K562 (cell line): ENCODE results near the gene TRERF1. TPM values are rescaled to one million over a fixed set of nuclear protein-coding genes. Genes with fewer than 3 reads are reported as not detected.

Source experiments
- ATAC-seq: fragments of 200-7000 bp; cut with Tn5 transposase; 3 replicates; pipeline ENCODE4 v1.9.1; 2020; ENCODE audit warnings: moderate library complexity
- BruUV-seq: library from RNA; stranded (reverse); fragments of 400-500 nt; replicated peaks from 2 replicates; lab custom pipeline; 2021; lab: Mats Ljungman, UMichigan
- CTCF ChIA-PET: fragments of 300-600 bp; formaldehyde crosslinking; extraction: SDS; loops from one replicate; lab custom pipeline; 2021; ENCODE audit warnings: low intra/inter-chr PET ratio; lab: Yijun Ruan, JAX
- POLR2A ChIA-PET: fragments of 300-600, 350-650 bp; sonication (Branson Sonifier 250); formaldehyde crosslinking; extraction: SDS; loops from one replicate; lab custom pipeline; 2021; ENCODE audit warnings: antibody characterized with exemption, inconsistent platforms; lab: Yijun Ruan, JAX
- DNase-seq, 4 experiments: peaks; one replicate each; pipeline versions ENCODE4 v3.0.0 to v3.0.0-alpha.2; 2011 to 2018; ENCODE audit warnings: low spot score in 3 of 4, mixed read lengths in 3 of 4; ENCODE audit errors: extremely low read depth in 1 of 4
- FAIRE-seq: peaks from 2 replicates; lab custom pipeline; 2011; peaks lifted over from hg19 to GRCh38; lab: Jason Lieb, UNC
- H2AFZ ChIP-seq: 2 replicates; pipeline ENCODE4 v1.6.0; 2011; ENCODE audit warnings: low read depth, low read length, control low read depth, inconsistent platforms
- H3K27ac ChIP-seq: fragments of 200-600 bp; 3 replicates; pipeline ENCODE4 v1.8.0; 2011; ENCODE audit warnings: low read depth, mild to moderate bottlenecking, control low read depth, inconsistent platforms, low read length, moderate library complexity, mixed read lengths; ENCODE audit errors: extremely low read depth
- H3K27me3 ChIP-seq, 2 experiments: fragments of 300-600 bp in 1 of 2; 2 replicates in 1 of 2; 3 replicates in 1 of 2; pipeline versions ENCODE4 v1.6.0 to v1.8.0; 2011; ENCODE audit warnings: inconsistent platforms in 2 of 2, low read length in 2 of 2, mild to moderate bottlenecking in 1 of 2, mixed read lengths in 1 of 2, moderate library complexity in 1 of 2; ENCODE audit not compliant: control insufficient read depth in 2 of 2, insufficient read depth in 2 of 2
- H3K36me3 ChIP-seq: fragments of 300-600 bp; 3 replicates; pipeline ENCODE4 v1.8.0; 2011; ENCODE audit warnings: mild to moderate bottlenecking, low read length, inconsistent platforms; ENCODE audit not compliant: control insufficient read depth, insufficient read depth
- H3K4me1 ChIP-seq, 2 experiments: fragments of 200-600 bp in 1 of 2; replicated peaks in 1 of 2; 2 replicates in 1 of 2; 3 replicates in 1 of 2; pipeline versions ENCODE4 v1.5.1 to v1.8.0; 2011; ENCODE audit warnings: inconsistent platforms in 2 of 2, low read length in 2 of 2, mild to moderate bottlenecking in 1 of 2, mixed read lengths in 1 of 2, moderate library complexity in 1 of 2; ENCODE audit not compliant: control insufficient read depth in 2 of 2, insufficient read depth in 2 of 2
- H3K4me2 ChIP-seq: 2 replicates; pipeline ENCODE4 v1.6.1; 2011; ENCODE audit warnings: low read length, control low read depth, inconsistent platforms, mixed read lengths; ENCODE audit not compliant: insufficient read depth
- H3K4me3 ChIP-seq: fragments of 200-600 bp; sonication (generic), shearing (Covaris generic); 2 replicates; pipeline ENCODE4 v1.5.1; 2016; ENCODE audit warnings: control low read depth, inconsistent platforms
- H3K79me2 ChIP-seq: fragments of 200-600 bp; 3 replicates; pipeline ENCODE4 v1.8.0; 2011; ENCODE audit warnings: low read length, inconsistent platforms; ENCODE audit not compliant: control insufficient read depth, insufficient read depth
- H3K9ac ChIP-seq, 2 experiments: 2 replicates each; pipeline versions ENCODE4 v1.6.0 to v1.6.1; 2011; ENCODE audit warnings: low read depth in 2 of 2, low read length in 2 of 2, control low read depth in 1 of 2, inconsistent platforms in 1 of 2, mild to moderate bottlenecking in 1 of 2, mixed read lengths in 1 of 2; ENCODE audit not compliant: insufficient read depth in 1 of 2
- H3K9me1 ChIP-seq: one replicate; pipeline ENCODE4 v1.6.0; 2011; ENCODE audit warnings: inconsistent platforms, mild to moderate bottlenecking, low read length, moderate library complexity; ENCODE audit not compliant: control insufficient read depth, insufficient read depth
- H3K9me3 ChIP-seq: replicated peaks from 2 replicates; pipeline ENCODE4 v1.5.1; 2011; ENCODE audit warnings: low read depth, low read length, inconsistent platforms; ENCODE audit not compliant: control insufficient read depth, insufficient read depth
- H4K20me1 ChIP-seq: replicated peaks from 2 replicates; pipeline ENCODE4 v1.6.1; 2011; ENCODE audit warnings: low read length, inconsistent platforms, mixed read lengths; ENCODE audit not compliant: control insufficient read depth, insufficient read depth
- CBFA2T2 ChIP-seq: fragments of 450-650 bp; conservative IDR thresholded peaks from 2 replicates; pipeline ENCODE4 v1.6.1; 2017; ENCODE audit warnings: mild to moderate bottlenecking
- CREM ChIP-seq: IDR thresholded peaks from 2 replicates; pipeline ENCODE4 v1.6.1; 2014; ENCODE audit warnings: antibody characterized with exemption, low read depth
- TEAD4 ChIP-seq, 2 experiments: sonication (generic) in 1 of 2; formaldehyde crosslinking in 1 of 2; IDR thresholded peaks; 2 replicates each; pipeline versions ENCODE4 v1.6.1 to v1.8.0; 2012 to 2022; ENCODE audit warnings: borderline replicate concordance in 1 of 2, inconsistent platforms in 1 of 2, low read length in 1 of 2, mild to moderate bottlenecking in 1 of 2, missing genetic modification reagents in 1 of 2
- WGBS: fragments of 100-300 bp; shearing (Covaris generic); methylation state at CpG from one replicate; pipeline ENCODE4 v1.1.6; 2016; ENCODE audit warnings: low coverage, mixed read lengths; ENCODE audit not compliant: insufficient coverage; ENCODE audit errors: missing lambda C conversion rate; 5-methylcytosine and 5-hydroxymethylcytosine counted together
- in situ Hi-C: fragments of 300-500 bp; cut with MboI; formaldehyde crosslinking; loops from 4 replicates; pipeline ENCODE4 v1.15.0; 2018; ENCODE audit warnings: inconsistent platforms, mixed read lengths
- intact Hi-C: fragments of 100-400 bp; cut with micrococcal nuclease; formaldehyde crosslinking; loops from 2 replicates; pipeline ENCODE4 v1.14.2; 2022
- polyA plus RNA-seq, 8 experiments: library from polyadenylated mRNA; depleted of rRNA in 4 of 8; stranded (reverse) in 5 of 8; unstranded in 3 of 8; fragments of >200 nt; fragmentation: Nextera tagmentation in 2 of 8; fragmentation: Illumina TruSeq in 1 of 8; extraction: Ambion mirVana in 2 of 8; extraction: Trizol in 1 of 8; gene quantifications; 2 replicates each; pipeline versions ENCODE4 v1.2.1 to v1.2.3, GENCODE V29; 2011 to 2014; ENCODE audit warnings: inconsistent platforms in 1 of 8, missing spikeins in 1 of 8
- total RNA-seq, 7 experiments: library from RNA; depleted of rRNA in 6 of 7; stranded (reverse); fragments of >200 nt in 6 of 7; fragmentation: Illumina TruSeq in 2 of 7; extraction: Trizol in 2 of 7; gene quantifications; 2 replicates each; pipeline versions ENCODE4 v1.2.1 to v1.2.3, GENCODE V29; 2011 to 2021; ENCODE audit warnings: low replicate concordance in 1 of 7
- TF ChIP-seq, protein P1 (sequence below): fragments of 250-450 bp; sonication (Bioruptor Pico); IDR thresholded peaks from 2 replicates; pipeline ENCODE4 v1.4.0; 2020

TRERF1 gene
- total and polyA plus RNA-seq, 9 of the 15 experiments (the other 6 are each of a cell fraction or from before 2014, with no cell fraction given) = 0.04 to 0.20 (median 0.07) TPM; not detected in 3

DNA sequence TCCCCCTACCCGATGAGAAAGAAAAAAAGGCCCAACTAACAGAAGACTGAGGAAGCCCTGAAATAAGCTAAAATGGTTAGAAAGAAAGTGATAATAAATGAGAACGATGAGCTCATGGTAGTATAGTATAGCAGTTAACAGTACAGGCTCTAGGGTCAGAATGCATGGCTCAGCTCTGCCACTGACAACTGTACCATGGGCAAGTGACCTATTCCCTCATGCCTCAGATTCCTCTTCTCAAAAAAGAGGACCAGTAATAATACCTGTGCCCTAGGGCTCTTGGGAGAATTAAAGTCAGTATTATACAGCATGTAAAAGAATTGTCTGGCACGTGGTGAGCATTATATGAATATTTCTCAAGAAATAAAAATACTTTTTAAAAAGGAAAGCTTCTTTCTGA is 19.8 kb downstream of the TRERF1 start:
- Histone ChIP-seq H3K4me3 (no peak overlapping the region), H3K27ac (no peak overlapping the region), H4K20me1 (no peaks in the 10 kb centered on the region), H2AFZ (no peak overlapping the region), H3K9me1 (no peaks in the 10 kb centered on the region), H3K36me3 (no peaks in the 10 kb centered on the region), H3K27me3 (peaks cover under 1 to 14% of the 10 kb centered on the region in 2 experiments; a peak in 3 of 5 replicates), H3K9ac (no peak overlapping the region), H3K79me2 (no peaks in the 10 kb centered on the region), H3K4me2 (no peak overlapping the region), H3K4me1 (no peaks in the 10 kb centered on the region), H3K9me3 (peaks cover 5% of the 10 kb centered on the region)
- WGBS = 1% methylated on average over 3 of the region's 3 CpGs
- intact Hi-C loops (no loop called here), in situ Hi-C loops (no loop called here)
- BruUV-seq = no TSS peak
- ATAC-seq (no peak), FAIRE-seq (no peak), DNase-seq (no peak)
- TF ChIP-seq CBFA2T2 (no peak), CREM (no peak), TEAD4 (IDR thresholded peaks at IDR 0.05; ENCODE audit: low read length) (no peak), TEAD4 (CRISPR knock-in tag; IDR thresholded peaks at IDR 0.05; ENCODE audit: borderline replicate concordance) (no peak)
- TF ChIP-seq, protein P1, sequence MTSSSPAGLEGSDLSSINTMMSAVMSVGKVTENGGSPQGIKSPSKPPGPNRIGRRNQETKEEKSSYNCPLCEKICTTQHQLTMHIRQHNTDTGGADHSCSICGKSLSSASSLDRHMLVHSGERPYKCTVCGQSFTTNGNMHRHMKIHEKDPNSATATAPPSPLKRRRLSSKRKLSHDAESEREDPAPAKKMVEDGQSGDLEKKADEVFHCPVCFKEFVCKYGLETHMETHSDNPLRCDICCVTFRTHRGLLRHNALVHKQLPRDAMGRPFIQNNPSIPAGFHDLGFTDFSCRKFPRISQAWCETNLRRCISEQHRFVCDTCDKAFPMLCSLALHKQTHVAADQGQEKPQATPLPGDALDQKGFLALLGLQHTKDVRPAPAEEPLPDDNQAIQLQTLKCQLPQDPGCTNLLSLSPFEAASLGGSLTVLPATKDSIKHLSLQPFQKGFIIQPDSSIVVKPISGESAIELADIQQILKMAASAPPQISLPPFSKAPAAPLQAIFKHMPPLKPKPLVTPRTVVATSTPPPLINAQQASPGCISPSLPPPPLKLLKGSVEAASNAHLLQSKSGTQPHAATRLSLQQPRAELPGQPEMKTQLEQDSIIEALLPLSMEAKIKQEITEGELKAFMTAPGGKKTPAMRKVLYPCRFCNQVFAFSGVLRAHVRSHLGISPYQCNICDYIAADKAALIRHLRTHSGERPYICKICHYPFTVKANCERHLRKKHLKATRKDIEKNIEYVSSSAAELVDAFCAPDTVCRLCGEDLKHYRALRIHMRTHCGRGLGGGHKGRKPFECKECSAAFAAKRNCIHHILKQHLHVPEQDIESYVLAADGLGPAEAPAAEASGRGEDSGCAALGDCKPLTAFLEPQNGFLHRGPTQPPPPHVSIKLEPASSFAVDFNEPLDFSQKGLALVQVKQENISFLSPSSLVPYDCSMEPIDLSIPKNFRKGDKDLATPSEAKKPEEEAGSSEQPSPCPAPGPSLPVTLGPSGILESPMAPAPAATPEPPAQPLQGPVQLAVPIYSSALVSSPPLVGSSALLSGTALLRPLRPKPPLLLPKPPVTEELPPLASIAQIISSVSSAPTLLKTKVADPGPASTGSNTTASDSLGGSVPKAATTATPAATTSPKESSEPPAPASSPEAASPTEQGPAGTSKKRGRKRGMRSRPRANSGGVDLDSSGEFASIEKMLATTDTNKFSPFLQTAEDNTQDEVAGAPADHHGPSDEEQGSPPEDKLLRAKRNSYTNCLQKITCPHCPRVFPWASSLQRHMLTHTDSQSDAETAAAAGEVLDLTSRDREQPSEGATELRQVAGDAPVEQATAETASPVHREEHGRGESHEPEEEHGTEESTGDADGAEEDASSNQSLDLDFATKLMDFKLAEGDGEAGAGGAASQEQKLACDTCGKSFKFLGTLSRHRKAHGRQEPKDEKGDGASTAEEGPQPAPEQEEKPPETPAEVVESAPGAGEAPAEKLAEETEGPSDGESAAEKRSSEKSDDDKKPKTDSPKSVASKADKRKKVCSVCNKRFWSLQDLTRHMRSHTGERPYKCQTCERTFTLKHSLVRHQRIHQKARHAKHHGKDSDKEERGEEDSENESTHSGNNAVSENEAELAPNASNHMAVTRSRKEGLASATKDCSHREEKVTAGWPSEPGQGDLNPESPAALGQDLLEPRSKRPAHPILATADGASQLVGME = no peak
- ChIA-PET CTCF (no interaction called here), POLR2A (interaction anchor here (1.0 to 2.1 kb wide), 2 partner anchors 9 to 12 kb away, joined by 4 read pairs; no protein-coding TSS in a partner anchor)
